ENCODE measurements around the gene MAML3.

DNA sequence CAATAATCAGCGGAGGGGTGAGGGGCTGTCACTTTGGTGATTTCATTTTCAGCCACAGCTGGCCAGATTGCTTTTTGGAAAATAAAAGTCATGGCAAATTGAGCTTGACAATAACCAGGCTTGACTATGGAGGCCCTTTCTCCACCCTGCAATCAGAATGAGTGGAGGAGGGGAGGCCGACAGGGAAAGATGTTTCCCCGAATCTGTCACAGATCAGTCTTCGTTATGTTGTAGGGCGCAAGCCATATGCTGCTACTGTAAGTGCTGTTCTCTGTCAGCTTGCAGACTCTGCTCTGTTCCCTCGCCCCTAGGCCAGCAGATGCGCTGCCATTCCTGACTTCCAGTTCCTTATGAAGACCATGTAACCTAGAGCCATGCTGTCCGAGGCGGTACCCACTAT lies 374.3 kb downstream of the MAML3 start:
- TF ChIP-seq, protein P1, sequence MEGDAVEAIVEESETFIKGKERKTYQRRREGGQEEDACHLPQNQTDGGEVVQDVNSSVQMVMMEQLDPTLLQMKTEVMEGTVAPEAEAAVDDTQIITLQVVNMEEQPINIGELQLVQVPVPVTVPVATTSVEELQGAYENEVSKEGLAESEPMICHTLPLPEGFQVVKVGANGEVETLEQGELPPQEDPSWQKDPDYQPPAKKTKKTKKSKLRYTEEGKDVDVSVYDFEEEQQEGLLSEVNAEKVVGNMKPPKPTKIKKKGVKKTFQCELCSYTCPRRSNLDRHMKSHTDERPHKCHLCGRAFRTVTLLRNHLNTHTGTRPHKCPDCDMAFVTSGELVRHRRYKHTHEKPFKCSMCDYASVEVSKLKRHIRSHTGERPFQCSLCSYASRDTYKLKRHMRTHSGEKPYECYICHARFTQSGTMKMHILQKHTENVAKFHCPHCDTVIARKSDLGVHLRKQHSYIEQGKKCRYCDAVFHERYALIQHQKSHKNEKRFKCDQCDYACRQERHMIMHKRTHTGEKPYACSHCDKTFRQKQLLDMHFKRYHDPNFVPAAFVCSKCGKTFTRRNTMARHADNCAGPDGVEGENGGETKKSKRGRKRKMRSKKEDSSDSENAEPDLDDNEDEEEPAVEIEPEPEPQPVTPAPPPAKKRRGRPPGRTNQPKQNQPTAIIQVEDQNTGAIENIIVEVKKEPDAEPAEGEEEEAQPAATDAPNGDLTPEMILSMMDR (IDR thresholded peaks at IDR 0.05; ENCODE audit: poor library complexity): no peak
- no peak for TF ChIP-seq EZH2phosphoT487 (IDR thresholded peaks at IDR 0.05; ENCODE audit: low read depth, severe bottlenecking, unreplicated experiment)
- no peak for TF ChIP-seq EZH2 (IDR thresholded peaks at IDR 0.05; ENCODE audit: borderline replicate concordance)

Data from hepatocyte (in vitro differentiated cells).